Activated naive CD4-positive, alpha-beta T cell (primary cell): ENCODE data around the gene CHID1.

ENCODE experiments used
- DNase-seq, 4 experiments: peaks; one replicate each; lab custom pipeline; 2025; lab: John Stamatoyannopoulos, UW

CHID1 gene

DNA sequence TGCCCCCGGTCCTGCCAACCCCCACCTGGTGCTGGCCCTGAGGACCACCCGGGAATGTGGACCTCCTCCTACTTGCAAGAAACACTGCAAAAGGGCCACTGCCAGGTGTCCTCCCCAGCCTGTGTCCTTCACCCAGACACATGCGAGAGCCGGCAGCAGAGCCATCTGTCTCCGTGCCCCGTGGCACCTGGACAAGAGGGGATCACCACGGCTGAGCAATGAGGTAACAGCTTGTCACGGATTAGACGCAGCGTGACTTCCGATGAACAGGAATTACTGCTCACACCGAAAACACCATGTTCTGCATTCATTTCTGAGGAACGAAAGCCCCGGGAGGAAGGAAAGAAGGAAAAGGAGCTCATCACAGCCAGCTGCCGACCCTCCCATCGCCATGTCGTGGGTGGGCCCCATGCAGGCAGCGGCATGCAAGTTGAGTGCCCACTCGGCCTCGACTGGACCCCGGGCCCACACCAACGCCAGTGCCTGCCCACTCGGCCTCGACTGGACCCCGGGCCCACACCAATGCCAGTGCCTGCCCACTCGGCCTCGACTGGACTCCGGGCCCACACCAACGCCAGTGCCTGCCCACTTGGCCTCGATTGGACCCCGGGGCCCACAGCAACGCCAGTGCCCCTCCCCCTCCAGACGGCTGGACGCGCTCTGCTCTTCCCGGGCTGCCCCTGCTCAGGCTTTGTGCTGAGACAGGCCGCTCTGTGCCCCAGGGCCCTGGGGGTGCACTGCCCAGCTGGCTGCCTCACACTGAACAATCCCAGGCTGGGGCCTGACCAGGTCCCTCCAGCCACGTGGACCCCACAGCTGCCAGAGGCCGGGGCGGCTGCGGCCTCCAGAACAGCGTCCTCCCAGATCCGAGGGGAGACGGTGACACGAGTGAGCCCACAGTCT is 22.0 kb downstream of the CHID1 start:
- DNase-seq, result no peak

- DNase-seq, result no peak
Measured at GRCh38 chr11:887589-887988, 23.0 kb downstream of the CHID1 start.

- DNase-seq, result no peak
Measured at GRCh38 chr11:886568-886967, 24.0 kb downstream of the CHID1 start.

GRCh38 chr11:884578-885070 is 26.0 kb downstream of the CHID1 start:
- no peak for DNase-seq

DNA sequence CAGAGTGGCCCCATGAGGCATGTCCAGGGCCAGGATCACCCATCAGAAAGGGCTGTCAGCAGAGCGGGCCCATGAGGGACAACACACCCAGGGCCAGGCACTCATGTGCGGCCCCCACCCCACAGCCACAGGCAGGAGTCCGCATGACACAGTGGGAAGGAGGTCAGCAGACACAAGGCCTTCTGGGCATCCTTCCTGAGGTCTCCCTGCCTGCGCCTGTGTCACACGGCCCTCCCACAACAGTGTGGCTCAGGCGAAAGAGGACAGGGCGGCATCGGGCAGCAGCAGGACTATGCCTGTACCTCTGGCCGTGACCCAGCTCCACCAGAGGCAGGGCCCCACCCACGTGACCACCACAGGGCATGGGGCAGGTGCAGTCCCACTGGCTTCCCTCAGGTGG is 27.1 kb downstream of the CHID1 start:
- no peak for DNase-seq

DNA sequence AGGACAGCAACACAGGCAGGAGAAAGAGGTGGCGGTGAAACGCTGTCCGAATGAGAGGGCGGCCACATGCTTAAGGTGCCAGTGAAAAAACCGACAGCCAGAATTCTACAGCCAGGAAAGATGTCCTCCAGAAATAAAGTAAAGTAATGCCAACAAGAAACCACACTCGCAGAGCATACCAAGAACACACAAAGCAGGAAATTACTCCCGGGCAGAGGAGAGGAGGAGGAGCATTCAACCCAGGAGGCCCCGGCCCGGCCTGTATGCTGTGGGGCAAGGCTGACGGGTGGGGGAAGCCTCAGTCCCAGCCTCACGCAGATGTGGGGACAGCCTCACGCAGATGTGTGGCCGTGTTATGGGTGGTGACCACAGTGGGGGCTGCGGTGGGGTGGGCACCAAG is 28.0 kb downstream of the CHID1 start:
- no peak for DNase-seq

DNA sequence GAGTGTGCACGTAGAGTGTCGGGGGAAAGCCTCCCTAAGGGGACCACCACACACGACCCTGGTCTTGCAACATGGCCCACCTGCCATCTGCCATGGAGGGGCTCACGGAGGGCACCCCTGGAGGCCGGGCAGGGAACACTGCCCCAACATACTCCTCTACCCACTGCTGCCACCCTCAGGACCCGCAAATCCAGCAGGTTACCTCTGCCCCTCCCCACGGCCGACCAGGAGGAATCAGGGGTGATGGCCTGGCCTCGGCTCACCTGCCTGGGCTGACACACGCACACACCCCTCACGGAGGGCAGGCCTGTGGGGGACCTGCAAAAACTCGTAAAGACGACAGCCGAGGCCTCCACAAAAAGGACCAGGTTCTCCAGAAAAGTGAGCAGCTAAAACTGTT is 30.2 kb downstream of the CHID1 start:
- DNase-seq, result no peak

DNA sequence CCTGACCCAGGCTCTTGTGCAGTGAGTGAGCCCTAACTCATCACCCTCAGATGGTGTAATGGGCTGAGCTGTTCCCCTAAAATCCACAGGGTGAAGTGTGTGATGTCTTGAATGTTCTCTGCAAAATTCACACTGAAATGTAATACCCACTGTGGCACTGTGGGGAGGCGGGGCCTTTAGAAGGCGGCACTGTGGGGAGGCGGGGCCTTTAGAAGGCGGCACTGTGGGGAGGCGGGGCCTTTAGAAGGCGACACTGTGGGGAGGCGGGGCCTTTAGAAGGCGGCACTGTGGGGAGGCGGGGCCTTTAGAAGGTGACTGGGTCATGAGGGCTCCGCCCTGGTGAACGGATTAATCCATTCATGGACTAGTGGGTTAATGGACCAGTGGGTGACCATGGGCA is 33.0 kb downstream of the CHID1 start:
- DNase-seq, result no peak

GRCh38 chr11:876545-876944 is 34.1 kb downstream of the CHID1 start:
- DNase-seq, result no peak

DNA sequence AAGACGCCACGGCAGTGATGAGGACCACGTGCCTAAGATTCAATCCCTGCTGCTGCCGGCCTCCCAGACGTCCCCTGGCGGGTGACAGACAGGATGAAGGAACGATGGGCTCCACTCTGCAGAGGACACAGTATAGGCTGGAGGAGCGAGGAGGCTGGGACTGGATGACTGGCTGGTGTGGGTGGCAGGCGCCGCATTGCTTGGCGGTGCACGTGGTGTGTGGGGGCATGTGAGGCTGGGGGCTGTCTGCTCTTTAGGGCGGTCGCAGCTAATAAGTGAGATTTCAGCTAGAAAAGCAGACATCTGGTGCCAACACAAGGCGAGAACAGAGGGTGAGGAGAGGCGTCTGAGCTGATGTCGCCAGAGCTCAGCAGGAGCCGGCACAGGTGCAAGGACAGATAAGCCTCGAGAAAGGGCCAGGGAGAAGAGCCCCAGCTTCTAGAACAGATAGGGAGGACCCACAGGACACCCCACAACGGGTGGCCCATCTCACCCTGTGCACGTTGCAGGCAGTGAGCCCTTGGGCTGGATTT is 34.8 kb downstream of the CHID1 start:
- no peak for DNase-seq

- DNase-seq, result no peak
Measured at GRCh38 chr11:875203-875602, 35.4 kb downstream of the CHID1 start.

- DNase-seq, result no peak
Measured at GRCh38 chr11:873706-874105, 36.9 kb downstream of the CHID1 start.

DNA sequence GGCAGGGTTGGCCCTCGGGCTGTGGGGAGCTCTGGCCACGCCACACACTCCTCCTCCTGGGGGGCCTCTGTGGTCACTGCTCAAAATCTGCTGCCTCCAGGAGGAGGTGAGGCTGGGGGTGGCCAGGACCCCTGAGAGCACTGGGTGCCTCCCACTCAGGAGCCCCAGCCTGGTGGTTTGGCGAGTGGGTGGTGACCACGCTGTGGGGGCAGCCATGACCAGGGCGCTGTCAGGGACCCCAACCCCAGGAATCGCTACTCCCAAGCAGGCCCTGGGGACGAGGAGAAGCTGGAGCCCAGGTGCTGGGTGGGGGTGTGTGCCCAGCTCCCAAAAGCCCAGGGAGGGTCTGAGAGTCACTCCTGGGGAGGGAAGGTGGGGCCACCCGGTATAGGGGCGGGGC is 37.8 kb downstream of the CHID1 start:
- DNase-seq, result no peak

- DNase-seq, result no peak
Measured at GRCh38 chr11:871472-871871, 39.1 kb downstream of the CHID1 start.

DNA sequence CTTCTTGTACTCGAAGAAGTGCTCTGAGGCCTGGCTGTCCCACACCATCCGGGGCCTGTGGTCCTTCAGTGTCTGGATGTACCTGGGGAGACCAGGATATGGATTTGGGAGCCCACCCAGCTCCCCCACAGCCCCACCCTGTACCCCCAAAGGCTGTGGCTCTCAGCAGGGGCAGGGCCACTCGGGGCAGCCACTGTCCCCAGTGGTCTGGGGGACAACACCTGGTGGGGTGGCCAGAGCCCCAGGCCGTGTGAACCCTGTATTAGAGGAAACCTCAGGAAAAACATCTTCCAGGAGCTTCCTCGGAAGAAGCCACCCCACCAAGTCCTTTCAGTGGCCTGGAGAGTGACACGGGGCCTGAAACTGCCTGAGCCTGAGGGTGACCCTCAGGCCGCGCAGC is 40.2 kb downstream of the CHID1 start:
- DNase-seq, result no peak

DNA sequence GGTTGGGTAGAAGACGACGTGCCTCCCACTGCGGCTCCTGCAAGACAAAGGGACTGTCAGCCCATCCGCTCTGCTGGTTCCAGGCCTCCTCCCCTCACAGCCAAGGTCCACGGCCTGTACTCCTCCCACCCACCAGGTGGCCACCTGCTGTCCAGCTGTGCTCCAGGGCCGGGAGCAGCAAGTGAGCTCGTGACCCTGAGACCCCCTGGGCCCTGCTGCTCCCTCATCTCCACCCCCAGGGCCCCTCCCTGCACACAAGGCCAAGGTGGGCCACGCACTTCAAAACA is 40.5 kb downstream of the CHID1 start:
- DNase-seq, result no peak

- DNase-seq, result no peak
Measured at GRCh38 chr11:869399-870126, 41.0 kb downstream of the CHID1 start.

DNA sequence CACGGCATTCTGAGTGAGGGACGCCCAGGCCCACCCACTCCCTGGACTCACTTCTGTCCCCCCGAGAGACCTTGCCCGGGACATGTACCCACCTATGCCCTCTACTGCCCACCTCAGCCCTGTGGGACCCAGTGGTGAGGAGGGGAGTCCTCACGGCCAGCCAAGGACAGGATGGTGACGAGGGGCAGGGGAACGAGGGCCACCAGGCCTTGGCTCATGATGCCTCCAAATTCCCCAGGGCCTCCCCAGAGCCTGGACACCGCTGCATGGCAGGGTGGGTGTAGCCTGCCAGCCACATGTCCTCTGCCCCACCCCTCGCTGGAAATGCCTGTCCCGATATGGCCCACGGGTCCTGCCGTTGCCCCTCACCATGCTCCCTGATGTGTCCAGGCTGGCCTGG is 41.8 kb downstream of the CHID1 start:
- no peak for DNase-seq

DNA sequence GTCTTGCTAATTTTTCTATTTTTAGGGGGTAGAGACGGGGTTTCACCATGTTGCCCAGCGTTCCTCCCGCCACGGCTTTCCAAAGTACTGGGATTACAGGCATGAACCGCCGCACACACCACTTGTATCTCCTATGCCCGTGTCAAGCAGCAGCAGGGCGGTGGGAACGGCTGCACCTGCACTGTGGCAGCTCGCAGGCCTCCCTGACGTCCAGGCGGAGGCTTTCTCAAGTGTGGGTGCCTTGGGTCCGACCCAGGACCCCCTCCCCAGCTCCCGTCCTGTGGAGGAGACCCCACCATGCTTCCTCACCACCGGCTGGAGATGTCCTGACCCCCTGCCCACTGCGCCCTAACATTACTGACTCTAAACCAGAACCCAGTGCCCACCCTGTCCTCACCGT is 42.2 kb downstream of the CHID1 start:
- no peak for DNase-seq

DNA sequence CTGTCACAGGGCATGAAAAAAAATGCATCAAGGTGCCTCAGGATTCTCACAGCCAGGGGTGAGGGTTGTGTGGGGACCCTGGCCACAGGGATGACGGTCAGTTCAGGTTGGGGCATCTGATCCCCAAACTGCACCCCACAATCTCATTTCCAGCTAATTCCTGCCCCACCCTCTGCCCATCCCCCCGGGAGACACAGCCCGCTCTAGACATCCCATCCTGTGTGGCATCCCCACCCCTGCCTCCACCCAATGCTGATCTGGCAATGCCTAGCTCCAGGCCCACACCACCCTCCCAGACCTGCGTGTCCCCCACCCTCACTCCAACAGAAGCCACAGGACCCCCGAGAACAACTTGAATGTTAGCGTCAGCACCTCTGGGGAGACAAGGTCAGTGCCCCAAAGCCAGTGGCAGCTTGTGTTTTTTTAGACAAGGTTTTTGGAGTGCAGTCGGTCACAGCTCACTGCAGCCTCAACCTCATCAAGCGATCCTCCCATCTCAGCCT is 42.7 kb downstream of the CHID1 start:
- no peak for DNase-seq

DNA sequence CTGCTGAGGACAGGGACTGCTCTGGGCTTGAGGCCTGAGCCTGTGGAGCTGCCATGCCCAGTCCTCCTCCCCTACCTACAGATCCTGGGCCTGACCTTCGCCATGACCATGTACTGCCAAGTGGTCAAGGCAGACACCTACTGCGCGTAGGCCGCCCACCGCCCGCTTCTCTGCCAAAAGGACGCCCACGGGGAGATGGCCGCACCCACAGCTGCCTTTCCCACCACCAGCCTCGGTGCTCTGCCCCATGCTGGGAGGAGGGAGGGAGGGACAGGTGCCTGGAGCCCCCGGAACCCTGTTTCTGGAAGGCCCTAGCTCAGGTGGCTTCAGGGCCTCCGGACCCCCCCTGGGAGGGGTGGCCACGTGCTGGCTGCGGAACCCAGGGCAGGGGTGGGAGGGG is 44.1 kb downstream of the CHID1 start:
- DNase-seq, result no peak

- DNase-seq, result no peak
Measured at GRCh38 chr11:865462-866430, 44.9 kb downstream of the CHID1 start.
